HG03064 (cell line): ENCODE data around the gene TSACC.
"Not testable (repeated sequence)": the region's sequence is repeated elsewhere in the genome, so short reads cannot be mapped to it uniquely, and the experiment has no call there.

Experiments used
- ATAC-seq: cut with Tn5 transposase; IDR thresholded peaks from one replicate; pipeline ENCODE4 v1.9.1; 2021; ENCODE audit warnings: low read depth; ENCODE audit not compliant: unreplicated experiment

TSACC gene

GRCh38 chr1:156338180-156338976 lies at the start of gene TSACC, which contains the start of gene CCT3:
TSACC (plus strand) TSS chr1:156338526; CDS start chr1:156339758, 1,232 bp downstream.
CCT3 (minus strand) TSS chr1:156338292; CDS start chr1:156338184, 108 bp downstream.
- ATAC-seq, result peak; percentile 87

DNA sequence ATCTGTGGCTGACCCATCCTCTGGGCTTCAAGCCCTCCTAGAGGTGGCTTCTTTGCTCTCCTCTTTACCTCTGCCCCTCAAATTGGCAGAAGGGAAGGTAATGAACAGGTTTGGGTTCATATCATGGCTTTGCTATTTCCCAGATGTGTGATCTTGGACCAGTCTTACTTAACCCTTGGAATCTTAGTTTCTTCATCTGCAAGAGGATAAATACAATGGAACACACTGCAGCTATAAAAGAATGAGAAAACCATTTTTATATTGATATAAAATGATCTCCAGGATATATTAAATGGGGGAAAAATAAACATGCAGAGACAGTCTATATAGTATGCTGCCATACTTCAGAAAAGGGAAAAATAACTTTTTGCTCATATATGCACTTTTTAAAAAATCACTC lies 48.5 kb upstream of the TSACC start:
- ATAC-seq, result no peak

DNA sequence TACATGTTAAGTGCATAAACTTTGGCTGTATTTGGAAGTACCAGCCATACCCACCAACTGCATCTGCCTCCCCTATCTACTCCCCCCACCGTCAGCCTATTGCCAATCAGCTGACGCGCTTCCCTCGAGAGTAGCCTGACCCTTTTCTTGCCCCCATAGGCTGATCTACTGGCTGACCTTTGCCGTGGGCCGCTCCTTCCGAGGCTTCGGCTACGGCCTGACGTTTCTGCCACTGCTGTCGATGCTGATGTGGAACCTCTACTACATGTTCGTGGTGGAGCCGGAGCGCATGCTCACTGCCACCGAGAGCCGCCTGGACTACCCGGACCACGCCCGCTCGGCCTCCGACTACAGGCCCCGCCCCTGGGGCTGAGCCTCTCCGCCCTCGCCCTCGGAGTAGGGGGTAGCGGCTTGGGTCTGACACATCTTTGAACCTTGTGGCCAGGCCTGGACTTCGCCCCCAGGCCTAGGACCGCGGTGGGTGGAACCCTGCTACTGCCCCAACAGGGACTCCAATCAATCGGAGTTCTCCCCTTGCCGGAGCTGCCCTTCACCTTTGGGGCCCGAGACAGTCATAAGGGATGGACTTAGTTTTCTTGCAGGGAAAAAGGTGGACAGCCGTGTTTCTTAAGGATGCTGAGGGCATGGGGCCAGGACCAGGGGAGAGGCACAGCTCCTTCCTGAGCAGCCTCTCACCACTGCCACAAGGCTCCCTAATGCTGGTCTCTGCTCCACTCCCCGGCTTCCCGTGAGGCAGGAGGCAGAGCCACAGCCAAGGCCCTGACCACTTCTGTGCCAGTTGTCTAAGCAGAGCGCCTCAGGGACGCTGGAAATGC lies 46.9 kb upstream of the TSACC start:
- no peak for ATAC-seq

DNA sequence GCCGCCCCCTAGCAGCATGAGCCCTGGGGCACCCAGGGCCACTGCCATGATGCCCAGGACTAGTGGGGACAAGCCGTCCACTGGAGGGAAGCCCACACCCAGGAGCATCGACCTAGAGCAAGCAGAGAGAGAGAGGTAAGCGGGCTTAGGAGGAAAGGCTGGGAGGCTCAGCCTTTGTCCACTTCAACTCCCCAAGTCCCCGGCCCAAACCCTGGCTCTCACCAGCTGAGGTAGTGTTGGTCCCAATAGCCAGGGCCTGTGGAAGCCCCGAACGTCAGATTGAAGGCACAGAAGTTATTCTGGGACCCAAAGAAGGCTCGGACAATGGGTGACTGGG lies 45.3 kb upstream of the TSACC start:
- no peak for ATAC-seq

- ATAC-seq, result no peak
Measured at GRCh38 chr1:156293895-156294294, 44.4 kb upstream of the TSACC start.

- ATAC-seq, result no peak
Measured at GRCh38 chr1:156295391-156295947, 42.9 kb upstream of the TSACC start, which contains the start of gene GLMP. GLMP (minus strand) TSS chr1:156295679; CDS start chr1:156295645, 34 bp downstream.

DNA sequence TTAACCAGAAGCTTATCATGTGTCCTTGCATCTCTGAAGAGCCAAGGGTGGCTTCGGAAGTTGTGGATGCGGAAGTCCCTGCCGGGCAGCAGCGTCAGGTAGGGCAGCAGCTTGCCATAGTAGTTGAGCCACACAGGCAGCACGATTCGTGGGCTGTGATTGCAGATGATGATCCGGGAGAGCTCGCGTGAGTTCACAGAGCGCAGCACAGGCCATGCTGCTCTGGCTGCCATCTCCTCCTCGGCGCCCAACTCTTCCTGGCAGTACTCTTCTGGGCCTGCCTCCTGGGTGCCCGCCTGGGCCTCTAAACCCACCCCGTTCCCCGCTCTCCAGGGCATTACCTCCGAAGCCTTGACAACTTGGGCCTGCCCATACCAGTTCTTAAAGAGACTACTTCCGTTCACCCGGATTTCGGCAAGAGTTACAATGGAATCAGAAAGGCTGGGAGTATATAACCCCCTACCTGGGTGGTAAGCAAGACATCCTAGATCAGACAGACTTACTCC lies 39.4 kb upstream of the TSACC start, which contains the start of gene VHLL:
TSS of gene VHLL (minus strand) at position 456 of the 506 bp plus-strand sequence. CDS start at position 338, 118 bp downstream.
- ATAC-seq, result no peak

- no peak for ATAC-seq
Measured at GRCh38 chr1:156303241-156303640, 35.1 kb upstream of the TSACC start.

GRCh38 chr1:156305215-156305614 lies 33.1 kb upstream of the TSACC start:
- ATAC-seq, result no peak

- no peak for ATAC-seq
Measured at GRCh38 chr1:156308078-156308477, 30.2 kb upstream of the TSACC start.

DNA sequence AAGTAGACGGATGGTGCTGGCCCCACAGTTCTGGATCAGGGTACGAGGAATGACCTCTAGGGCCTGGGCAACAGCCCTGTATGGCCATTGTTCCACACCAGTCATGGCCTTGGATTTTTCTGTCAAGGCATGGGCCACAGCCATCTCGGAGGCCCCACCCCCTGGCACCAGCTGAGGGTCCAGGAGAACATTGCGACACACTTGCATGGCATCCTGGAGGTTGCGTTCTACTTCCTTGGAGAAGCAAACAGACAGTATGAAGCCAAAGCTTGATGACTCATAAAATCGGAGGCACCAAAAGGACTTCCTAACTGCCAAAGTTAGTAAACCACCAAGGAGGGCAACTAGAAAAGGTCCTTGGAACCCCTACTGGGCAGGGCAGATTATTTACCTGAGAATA lies 27.4 kb upstream of the TSACC start:
- no peak for ATAC-seq

GRCh38 chr1:156316909-156317308 lies 21.4 kb upstream of the TSACC start:
- no peak for ATAC-seq

DNA sequence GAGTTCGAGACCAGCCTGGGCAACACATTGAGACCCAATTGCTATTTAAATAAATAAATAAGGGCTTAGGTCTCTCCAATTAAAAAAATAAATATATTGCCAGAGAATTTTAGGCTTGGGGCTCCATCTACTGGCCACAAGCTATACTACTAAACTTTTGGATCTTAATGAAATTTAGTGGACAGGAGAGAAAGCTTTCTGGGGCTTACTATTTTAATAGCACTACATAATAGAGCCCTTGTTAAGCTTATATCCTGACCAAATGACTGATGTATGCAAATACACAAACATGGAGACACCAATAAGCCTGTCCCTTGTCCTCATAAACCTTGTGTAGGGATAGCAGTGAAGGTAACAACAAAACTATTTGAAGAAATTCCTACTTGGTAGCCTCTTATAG lies 18.7 kb upstream of the TSACC start:
- ATAC-seq, result no peak

DNA sequence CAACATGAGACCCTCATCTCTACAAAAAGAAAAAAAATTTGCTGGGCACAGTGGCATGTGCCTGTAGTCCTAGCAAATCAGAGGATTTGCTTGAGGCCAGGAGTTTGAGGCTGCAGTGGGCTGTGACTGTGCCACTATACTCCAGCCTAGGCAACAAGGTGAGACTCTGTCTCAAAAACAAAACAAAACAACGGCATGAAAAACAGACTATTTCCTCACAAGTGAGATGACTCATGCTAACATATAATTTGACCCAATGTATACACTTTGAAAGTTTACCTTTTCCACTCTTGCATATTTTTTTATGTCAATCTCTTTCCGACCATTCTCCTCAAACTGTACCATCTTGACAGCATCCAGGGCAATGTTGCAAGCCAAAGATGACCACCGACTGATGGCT lies 17.8 kb upstream of the TSACC start:
- ATAC-seq, result no peak

GRCh38 chr1:156323179-156323578 lies 15.1 kb upstream of the TSACC start:
- ATAC-seq, result not testable (repeated sequence)

- ATAC-seq, result no peak
Measured at GRCh38 chr1:156336242-156336641, 2.1 kb upstream of the TSACC start.

DNA sequence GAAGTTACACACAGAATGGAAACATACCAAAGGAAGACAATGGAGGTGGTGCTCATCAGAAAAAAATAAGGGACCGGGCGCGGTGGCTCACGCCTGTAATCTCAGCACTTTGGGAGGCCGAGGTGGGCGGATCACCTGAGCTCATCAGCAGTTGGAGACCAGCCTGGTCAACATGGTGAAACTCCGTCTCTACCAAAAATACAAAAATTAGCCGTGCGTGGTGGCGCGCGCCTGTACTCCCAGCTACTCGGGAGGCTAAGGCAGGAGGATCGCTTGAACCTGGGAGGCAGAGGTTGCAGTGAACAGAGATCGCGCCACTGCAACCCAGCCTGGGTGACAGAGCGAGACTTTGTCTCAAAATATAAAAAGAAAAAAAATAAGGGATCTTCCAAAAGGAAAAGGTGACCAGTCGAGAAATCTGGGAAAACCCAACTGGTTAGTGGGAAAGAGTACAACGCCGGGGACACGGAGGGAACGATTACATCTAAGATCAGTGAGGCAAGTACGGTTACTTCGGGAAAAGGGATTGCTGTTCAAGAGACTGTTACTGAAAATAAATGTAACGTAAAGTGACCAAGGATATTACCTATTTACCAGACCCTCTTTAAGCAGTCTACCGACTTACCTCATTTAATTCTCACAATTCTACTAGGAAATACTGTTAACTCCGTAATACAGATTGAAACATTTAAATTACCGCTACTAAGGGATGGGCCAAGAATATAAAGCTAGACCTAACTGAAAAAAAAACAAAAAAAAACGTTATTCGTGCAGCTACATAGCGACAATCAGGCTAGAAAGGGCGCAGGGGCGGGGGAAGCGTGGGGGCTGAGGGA lies 1.1 kb upstream of the TSACC start:
- ATAC-seq, result no peak

- ATAC-seq, result peak; percentile 37
Measured at GRCh38 chr1:156337888-156338179, 492 bp upstream of the TSACC start.

- ATAC-seq, result no peak
Measured at GRCh38 chr1:156342166-156342955, 4.0 kb downstream of the TSACC start.

- no peak for ATAC-seq
Measured at GRCh38 chr1:156344409-156344808, 6.1 kb downstream of the TSACC start.
